K562 (cell line): ENCODE measurements around the gene FUT6. TPM values are rescaled to one million over a fixed set of nuclear protein-coding genes. Genes with fewer than 3 reads are reported as not detected.

ENCODE experiments used
- CBX1 ChIP-seq: sonication (generic); IDR thresholded peaks from 2 replicates; pipeline ENCODE4 v1.6.1; 2016; ENCODE audit warnings: antibody characterized with exemption, low read depth, mild to moderate bottlenecking
- CBX2 ChIP-seq: fragments of 200-600 bp; sonication (generic); IDR thresholded peaks from one replicate; pipeline ENCODE4 v1.6.1; 2012; ENCODE audit warnings: mild to moderate bottlenecking, low read length, inconsistent platforms; ENCODE audit not compliant: insufficient read depth, poor library complexity, severe bottlenecking
- GTF2A2 ChIP-seq: IDR thresholded peaks from 2 replicates; pipeline ENCODE4 v1.6.1; 2016; ENCODE audit warnings: mild to moderate bottlenecking, missing genetic modification characterization, missing compliant biosample characterization
- IRF2 ChIP-seq: sonication (generic); formaldehyde crosslinking; IDR thresholded peaks from 2 replicates; pipeline ENCODE4 v1.8.1; 2022; ENCODE audit warnings: mild to moderate bottlenecking, missing genetic modification reagents
- JUN ChIP-seq, 2 experiments: sonication (generic) in 1 of 2; formaldehyde crosslinking in 1 of 2; IDR thresholded peaks; 2 replicates each; pipeline versions ENCODE4 v1.6.1 to v1.8.0; 2012 to 2022; ENCODE audit warnings: borderline replicate concordance in 2 of 2, mild to moderate bottlenecking in 2 of 2, improper control_type of control experiment in 1 of 2, low read depth in 1 of 2, low read length in 1 of 2, missing genetic modification reagents in 1 of 2
- KDM4B ChIP-seq, 2 experiments: fragments of 450-650 bp in 1 of 2; sonication (generic) in 1 of 2; IDR thresholded peaks; 2 replicates each; pipeline ENCODE4 v1.6.1; 2016 to 2017; ENCODE audit warnings: borderline replicate concordance in 2 of 2, antibody characterized with exemption in 1 of 2, low read depth in 1 of 2, mild to moderate bottlenecking in 1 of 2
- MAFF ChIP-seq: IDR thresholded peaks from 2 replicates; pipeline ENCODE4 v1.6.1; 2012; ENCODE audit warnings: low read length, improper control_type of control experiment
- MBD2 ChIP-seq: sonication (generic); IDR thresholded peaks from 2 replicates; pipeline ENCODE4 v1.6.1; 2016; ENCODE audit warnings: low read depth, borderline replicate concordance
- PCBP1 ChIP-seq: fragments of 200-400 bp; formaldehyde crosslinking; IDR thresholded peaks from 2 replicates; pipeline ENCODE4 v1.6.1; 2018; ENCODE audit warnings: mild to moderate bottlenecking, low read depth, low read length; ENCODE audit not compliant: poor library complexity, severe bottlenecking
- POLR3A ChIP-seq: IDR thresholded peaks from 2 replicates; pipeline ENCODE4 v1.6.1; 2011; ENCODE audit warnings: borderline replicate concordance, mild to moderate bottlenecking, moderate library complexity; ENCODE audit not compliant: insufficient read length, insufficient read depth; ENCODE audit errors: extremely low read depth
- SPI1 ChIP-seq: IDR thresholded peaks from 2 replicates; pipeline ENCODE4 v1.6.1; 2011; ENCODE audit warnings: low read depth, low read length, control low read depth, borderline replicate concordance
- SRSF9 ChIP-seq: fragments of 200-400 bp; formaldehyde crosslinking; IDR thresholded peaks from 2 replicates; pipeline ENCODE4 v1.6.1; 2017; ENCODE audit warnings: low read depth, low read length, borderline replicate concordance
- STAT5A ChIP-seq: IDR thresholded peaks from 2 replicates; pipeline ENCODE4 v1.6.1; 2012; ENCODE audit warnings: low read length, inconsistent platforms, borderline replicate concordance
- TRIM28 ChIP-seq: fragments of 450-650 bp; IDR thresholded peaks from 2 replicates; pipeline ENCODE4 v1.6.1; 2017
- USF2 ChIP-seq: sonication (generic); formaldehyde crosslinking; IDR thresholded peaks from 2 replicates; pipeline ENCODE4 v1.5.0; 2020; ENCODE audit warnings: missing genetic modification reagents
- XRCC5 ChIP-seq: fragments of 200-400 bp; formaldehyde crosslinking; IDR thresholded peaks from 2 replicates; pipeline ENCODE4 v1.6.1; 2017; ENCODE audit warnings: low read depth, mild to moderate bottlenecking, low read length
- ZFX ChIP-seq: sonication (generic); formaldehyde crosslinking; IDR thresholded peaks from 2 replicates; pipeline ENCODE4 v1.8.0; 2022; ENCODE audit warnings: mild to moderate bottlenecking, missing genetic modification reagents, moderate library complexity
- polyA plus RNA-seq, 8 experiments: library from polyadenylated mRNA; depleted of rRNA in 4 of 8; stranded (reverse) in 5 of 8; unstranded in 3 of 8; fragments of >200 nt; fragmentation: Nextera tagmentation in 2 of 8; fragmentation: Illumina TruSeq in 1 of 8; extraction: Ambion mirVana in 2 of 8; extraction: Trizol in 1 of 8; gene quantifications; 2 replicates each; pipeline versions ENCODE4 v1.2.1 to v1.2.3, GENCODE V29; 2011 to 2014; ENCODE audit warnings: inconsistent platforms in 1 of 8, missing spikeins in 1 of 8
- total RNA-seq, 7 experiments: library from RNA; depleted of rRNA in 6 of 7; stranded (reverse); fragments of >200 nt in 6 of 7; fragmentation: Illumina TruSeq in 2 of 7; extraction: Trizol in 2 of 7; gene quantifications; 2 replicates each; pipeline versions ENCODE4 v1.2.1 to v1.2.3, GENCODE V29; 2011 to 2021; ENCODE audit warnings: low replicate concordance in 1 of 7
- TF ChIP-seq, protein P1 (sequence below), 2 experiments: fragments of 450-650 bp; IDR thresholded peaks; 2 replicates each; pipeline ENCODE4 v1.6.1; 2018; ENCODE audit warnings: mild to moderate bottlenecking in 2 of 2, low read depth in 1 of 2; ENCODE audit not compliant: partially characterized antibody in 2 of 2
- TF ChIP-seq, protein P2 (sequence below): fragments of 250-450 bp; sonication (Bioruptor Pico); IDR thresholded peaks from 2 replicates; pipeline ENCODE4 v1.8.0; 2022; ENCODE audit warnings: moderate library complexity, mild to moderate bottlenecking, inconsistent platforms
- TF ChIP-seq, protein P3 (sequence below): sonication (generic); IDR thresholded peaks from 2 replicates; pipeline ENCODE4 v1.6.1; 2016

FUT6 gene
- total and polyA plus RNA-seq, 9 of the 15 experiments (the other 6 are each of a cell fraction or from before 2014, with no cell fraction given) = 0.04 TPM; not detected in 8

DNA sequence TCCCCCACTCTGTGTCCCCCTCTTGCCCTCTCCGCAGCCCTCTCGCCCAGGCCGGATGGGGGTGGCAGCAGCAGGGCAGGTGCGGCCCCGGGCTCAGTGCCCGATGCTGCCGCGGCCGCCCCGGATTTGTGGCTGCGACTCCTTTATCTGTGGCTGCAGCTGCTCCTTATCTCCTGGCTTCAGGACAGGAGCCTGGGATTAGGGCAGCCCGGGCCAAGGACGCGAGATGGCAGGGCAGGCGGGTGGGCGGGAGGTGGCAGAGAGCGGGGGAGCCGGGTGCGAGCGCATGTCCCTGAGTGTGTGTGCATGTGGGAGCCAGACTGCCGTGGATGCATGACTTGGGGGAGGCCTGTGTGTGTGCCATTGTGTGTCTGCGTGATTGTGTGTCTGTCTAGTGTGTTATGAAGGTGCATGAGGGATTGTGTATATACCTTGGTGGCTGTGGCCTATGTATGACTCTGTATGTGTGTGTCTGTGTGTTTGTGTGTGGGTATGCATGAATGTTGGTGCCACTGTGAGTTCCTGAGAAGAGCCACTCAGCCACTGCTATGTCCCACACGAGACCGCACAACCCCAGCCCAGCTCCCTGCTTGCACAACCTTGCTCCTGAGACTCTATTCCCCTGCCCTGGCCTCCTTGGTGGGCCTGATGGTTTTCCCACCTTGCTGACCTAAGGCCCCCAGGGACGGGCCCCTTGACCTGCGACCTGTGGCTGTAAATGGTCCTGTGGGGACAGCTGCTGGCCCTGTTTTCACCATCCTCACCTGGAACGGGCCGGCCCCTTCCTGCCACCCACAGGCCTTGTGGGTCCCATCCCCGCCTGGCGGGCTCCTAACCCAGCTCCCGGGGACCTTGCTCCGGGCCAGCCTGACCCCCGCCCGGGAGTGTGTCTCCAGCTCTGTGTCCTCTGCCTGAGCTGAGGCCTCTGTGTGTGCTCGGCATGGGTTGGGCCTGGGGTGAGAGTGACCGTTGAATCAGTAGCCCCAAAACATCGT lies 40.0 kb downstream of the FUT6 start (continued):
- TF ChIP-seq, protein P1, sequence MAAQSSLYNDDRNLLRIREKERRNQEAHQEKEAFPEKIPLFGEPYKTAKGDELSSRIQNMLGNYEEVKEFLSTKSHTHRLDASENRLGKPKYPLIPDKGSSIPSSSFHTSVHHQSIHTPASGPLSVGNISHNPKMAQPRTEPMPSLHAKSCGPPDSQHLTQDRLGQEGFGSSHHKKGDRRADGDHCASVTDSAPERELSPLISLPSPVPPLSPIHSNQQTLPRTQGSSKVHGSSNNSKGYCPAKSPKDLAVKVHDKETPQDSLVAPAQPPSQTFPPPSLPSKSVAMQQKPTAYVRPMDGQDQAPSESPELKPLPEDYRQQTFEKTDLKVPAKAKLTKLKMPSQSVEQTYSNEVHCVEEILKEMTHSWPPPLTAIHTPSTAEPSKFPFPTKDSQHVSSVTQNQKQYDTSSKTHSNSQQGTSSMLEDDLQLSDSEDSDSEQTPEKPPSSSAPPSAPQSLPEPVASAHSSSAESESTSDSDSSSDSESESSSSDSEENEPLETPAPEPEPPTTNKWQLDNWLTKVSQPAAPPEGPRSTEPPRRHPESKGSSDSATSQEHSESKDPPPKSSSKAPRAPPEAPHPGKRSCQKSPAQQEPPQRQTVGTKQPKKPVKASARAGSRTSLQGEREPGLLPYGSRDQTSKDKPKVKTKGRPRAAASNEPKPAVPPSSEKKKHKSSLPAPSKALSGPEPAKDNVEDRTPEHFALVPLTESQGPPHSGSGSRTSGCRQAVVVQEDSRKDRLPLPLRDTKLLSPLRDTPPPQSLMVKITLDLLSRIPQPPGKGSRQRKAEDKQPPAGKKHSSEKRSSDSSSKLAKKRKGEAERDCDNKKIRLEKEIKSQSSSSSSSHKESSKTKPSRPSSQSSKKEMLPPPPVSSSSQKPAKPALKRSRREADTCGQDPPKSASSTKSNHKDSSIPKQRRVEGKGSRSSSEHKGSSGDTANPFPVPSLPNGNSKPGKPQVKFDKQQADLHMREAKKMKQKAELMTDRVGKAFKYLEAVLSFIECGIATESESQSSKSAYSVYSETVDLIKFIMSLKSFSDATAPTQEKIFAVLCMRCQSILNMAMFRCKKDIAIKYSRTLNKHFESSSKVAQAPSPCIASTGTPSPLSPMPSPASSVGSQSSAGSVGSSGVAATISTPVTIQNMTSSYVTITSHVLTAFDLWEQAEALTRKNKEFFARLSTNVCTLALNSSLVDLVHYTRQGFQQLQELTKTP (IDR thresholded peaks at IDR 0.05; ENCODE audit: low read depth in 1 of 2, partially characterized antibody in 2 of 2) = no peak
- TF ChIP-seq GTF2A2 (tag) (no peak), CBX1 (0 out of 2 replicates have a peak, but pooled peaks have one; percentile 27), SPI1 (no peak), USF2 (no peak), SRSF9 (no peak), STAT5A (peak; percentile 83), TRIM28 (no peak), ZFX (CRISPR knock-in tag) (peak; percentile 63), XRCC5 (no peak), KDM4B (IDR thresholded peaks at IDR 0.05; ENCODE audit: borderline replicate concordance in 2 of 2, low read depth in 1 of 2) (no peak), POLR3A (no peak), CBX2 (no peak), JUN (IDR thresholded peaks at IDR 0.05; ENCODE audit: borderline replicate concordance, low read depth, low read length) (peak; percentile 68; the same call in 1 of the 2 replicates), JUN (CRISPR knock-in tag; IDR thresholded peaks at IDR 0.05; ENCODE audit: borderline replicate concordance) (no peak), MBD2 (peak; percentile 76), MAFF (no peak), IRF2 (CRISPR knock-in tag) (no peak), PCBP1 (peak; percentile 83)
- TF ChIP-seq, protein P2, sequence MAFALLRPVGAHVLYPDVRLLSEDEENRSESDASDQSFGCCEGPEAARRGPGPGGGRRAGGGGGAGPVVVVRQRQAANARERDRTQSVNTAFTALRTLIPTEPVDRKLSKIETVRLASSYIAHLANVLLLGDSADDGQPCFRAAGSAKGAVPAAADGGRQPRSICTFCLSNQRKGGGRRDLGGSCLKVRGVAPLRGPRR (CRISPR knock-in tag) = no peak
- TF ChIP-seq, protein P3, sequence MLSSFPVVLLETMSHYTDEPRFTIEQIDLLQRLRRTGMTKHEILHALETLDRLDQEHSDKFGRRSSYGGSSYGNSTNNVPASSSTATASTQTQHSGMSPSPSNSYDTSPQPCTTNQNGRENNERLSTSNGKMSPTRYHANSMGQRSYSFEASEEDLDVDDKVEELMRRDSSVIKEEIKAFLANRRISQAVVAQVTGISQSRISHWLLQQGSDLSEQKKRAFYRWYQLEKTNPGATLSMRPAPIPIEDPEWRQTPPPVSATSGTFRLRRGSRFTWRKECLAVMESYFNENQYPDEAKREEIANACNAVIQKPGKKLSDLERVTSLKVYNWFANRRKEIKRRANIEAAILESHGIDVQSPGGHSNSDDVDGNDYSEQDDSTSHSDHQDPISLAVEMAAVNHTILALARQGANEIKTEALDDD = no peak
